Adrenal gland (tissue), 12 donors: Measurements from ENCODE around the gene SEPTIN12. TPM values are rescaled to one million over a fixed set of nuclear protein-coding genes. Genes with fewer than 3 reads are reported as not detected.
"Not testable (repeated sequence)": the region's sequence is repeated elsewhere in the genome, so short reads cannot be mapped to it uniquely, and the experiment has no call there.

Source experiments
- DNase-seq, 7 donors: peaks; one replicate each; pipeline ENCODE4 v3.0.0-alpha.2; 2019 to 2020
- H3K27ac ChIP-seq, 5 donors: fragments of 200-600 bp; sonication (generic) in 4 of 5; 1 replicate in 3 of 5; 2 replicates in 2 of 5; pipeline versions ENCODE4 v1.5.1 to v1.8.0; 2016 to 2020; ENCODE audit warnings: mild to moderate bottlenecking in 1 of 5
- H3K27me3 ChIP-seq: fragments of 200-600 bp; 2 replicates; pipeline ENCODE4 v1.8.0; 2021
- H3K36me3 ChIP-seq, 2 donors: fragments of 200-600 bp; replicated peaks in 1 of 2; 1 replicate in 1 of 2; 2 replicates in 1 of 2; pipeline versions ENCODE4 v1.5.1 to v1.8.0; 2018 to 2022
- H3K4me1 ChIP-seq, 2 donors: fragments of 200-600 bp; replicated peaks in 1 of 2; 1 replicate in 1 of 2; 2 replicates in 1 of 2; pipeline versions ENCODE4 v1.5.1 to v1.8.0; 2018 to 2021
- H3K4me3 ChIP-seq, 4 donors: fragments of 200-600 bp; sonication (generic) in 3 of 4; one replicate each; pipeline ENCODE4 v1.5.1; 2016 to 2018
- H3K9me3 ChIP-seq, 3 donors: fragments of 200-600 bp; sonication (generic) in 1 of 3; replicated peaks in 1 of 3; 1 replicate in 2 of 3; 2 replicates in 1 of 3; pipeline versions ENCODE4 v1.5.1 to v1.8.0; 2016 to 2021
- CTCF ChIP-seq, 6 experiments: fragments of 450-650 bp in 4 of 6; fragments of 200-600 bp in 2 of 6; sonication (generic) in 1 of 6; IDR thresholded peaks; 1 replicate in 5 of 6; 2 replicates in 1 of 6; pipeline versions ENCODE4 v1.5.1 to v1.8.0; 2016 to 2021; ENCODE audit warnings: antibody characterized with exemption in 6 of 6, mild to moderate bottlenecking in 2 of 6, moderate library complexity in 1 of 6
- POLR2A ChIP-seq, 2 donors: fragments of 450-650 bp; IDR thresholded peaks; one replicate each; pipeline ENCODE4 v1.6.1; 2017; ENCODE audit warnings: antibody characterized with exemption in 2 of 2, mild to moderate bottlenecking in 2 of 2, moderate library complexity in 1 of 2
- WGBS, 4 donors: extraction: QIAGEN DNeasy Blood & Tissue Kit in 2 of 4; methylation state at CpG; one replicate each; pipeline versions ENCODE4 v1.1.5 to v1.1.7; 2013 to 2017; 5-methylcytosine and 5-hydroxymethylcytosine counted together
- intact Hi-C, 2 donors: fragments of 100-400 bp; cut with DNase I; formaldehyde crosslinking; loops; one replicate each; pipeline versions ENCODE4 v1.14.1 to v1.15.0; 2022 to 2023
- polyA plus RNA-seq, 3 donors: library from polyadenylated mRNA; stranded (reverse); fragments of 200-250 nt in 2 of 3; fragments of 350-450 nt in 1 of 3; fragmentation: Illumina TruSeq in 1 of 3; extraction: RNeasy Lipid Tissue Mini Kit (QIAGEN cat#74804) in 1 of 3; gene quantifications; one replicate each; pipeline ENCODE4 v1.2.3, GENCODE V29; 2013 to 2014
- total RNA-seq, 9 donors: library from RNA; depleted of rRNA in 4 of 9; stranded (reverse); fragments of >200 nt in 4 of 9; fragments of 120-200 nt in 1 of 9; fragmentation: NEBNext Ultra II Directional in 1 of 9; extraction: Animal tissue kit (Norgen Biotek cat#: 25700) in 1 of 9; gene quantifications; one replicate each; pipeline versions ENCODE4 v1.1.0 to v1.2.4, GENCODE V29; 2013 to 2023
- donor health status: healthy with polysubstance abuse.
- donor health status: Bipolar disorder and iron deficiency.
- donor health status: DM: yes; HTN: yes; CAD: no.
- donor health status: DM: no; HTN: no; CAD: no.
- donor health status: DM: no; HTN: no; CAD: no.
- donor health status: DM: yes; HTN: yes; CAD: no.

SEPTIN12 gene
- total and polyA plus RNA-seq, 12 donors = 1.1 TPM; not detected in 11

- H3K9me3 ChIP-seq = no peaks in the 10 kb centered on the region
- intact Hi-C loops = no loop called here
- no peak overlapping the region for H3K27ac ChIP-seq
- no peaks in the 10 kb centered on the region for H3K27me3 ChIP-seq
- WGBS, 4 donors = 88 to 95% (median 92%) methylated on average over 7 of the region's 7 CpGs
- TF ChIP-seq CTCF (IDR thresholded peaks at IDR 0.05) (no peak), POLR2A (IDR thresholded peaks at IDR 0.05) (no peak)
- no peaks in the 10 kb centered on the region for H3K4me1 ChIP-seq
- H3K4me3 ChIP-seq = no peak overlapping the region
- DNase-seq = no peak
- no peaks in the 10 kb centered on the region for H3K36me3 ChIP-seq
Measured at GRCh38 chr16:4788910-4789309, 765 bp upstream of the SEPTIN12 start.

- TF ChIP-seq POLR2A (IDR thresholded peaks at IDR 0.05) (no peak), CTCF (IDR thresholded peaks at IDR 0.05) (no peak)
- 73 to 82% (median 79%) methylated on average over 6 to 9 of the region's 9 CpGs for whole genome bisulfite sequencing, 4 donors
- Histone ChIP-seq H3K36me3 (no peaks in the 10 kb centered on the region), H3K4me1 (no peaks in the 10 kb centered on the region), H3K4me3 (no peak overlapping the region), H3K9me3 (no peaks in the 10 kb centered on the region), H3K27ac (no peak overlapping the region), H3K27me3 (no peaks in the 10 kb centered on the region)
- intact Hi-C loops = no loop called here
- no peak for DNase-seq
Measured at GRCh38 chr16:4788489-4788889, 344 bp upstream of the SEPTIN12 start.

GRCh38 chr16:4787068-4787467 is 1.1 kb downstream of the SEPTIN12 start:
- Histone ChIP-seq H3K4me1 (no peaks in the 10 kb centered on the region), H3K27me3 (no peaks in the 10 kb centered on the region), H3K4me3 (no peak overlapping the region), H3K36me3 (no peaks in the 10 kb centered on the region), H3K27ac (no peak overlapping the region), H3K9me3 (no peaks in the 10 kb centered on the region)
- no peak for DNase-seq
- WGBS, 4 donors = 92 to 96% (median 94%) methylated on average over 8 of the region's 8 CpGs
- TF ChIP-seq CTCF (IDR thresholded peaks at IDR 0.05) (no peak), POLR2A (IDR thresholded peaks at IDR 0.05) (no peak)
- intact Hi-C loops = no loop called here

- Histone ChIP-seq H3K9me3 (no peaks in the 10 kb centered on the region), H3K36me3 (no peaks in the 10 kb centered on the region), H3K4me1 (no peaks in the 10 kb centered on the region), H3K27ac (no peak overlapping the region), H3K27me3 (no peaks in the 10 kb centered on the region), H3K4me3 (no peak overlapping the region)
- TF ChIP-seq POLR2A (IDR thresholded peaks at IDR 0.05) = no peak
- WGBS, 4 donors = 90 to 94% (median 92%) methylated on average over 23 of the region's 23 CpGs
- intact Hi-C loops = no loop called here
- DNase-seq = no peak
Measured at GRCh38 chr16:4785758-4786433, 2.2 kb downstream of the SEPTIN12 start.

- H3K4me1 ChIP-seq, H3K36me3 ChIP-seq, DNase-seq, H3K27me3 ChIP-seq, H3K9me3 ChIP-seq, H3K4me3 ChIP-seq, H3K27ac ChIP-seq, intact Hi-C loops: not testable (repeated sequence)
- 79 to 90% (median 89%) methylated on average over 14 of the region's 14 CpGs for WGBS, 4 donors
Measured at GRCh38 chr16:4784444-4784987, 3.6 kb downstream of the SEPTIN12 start.
